ENCODE results near the gene NT5DC3.

DNA sequence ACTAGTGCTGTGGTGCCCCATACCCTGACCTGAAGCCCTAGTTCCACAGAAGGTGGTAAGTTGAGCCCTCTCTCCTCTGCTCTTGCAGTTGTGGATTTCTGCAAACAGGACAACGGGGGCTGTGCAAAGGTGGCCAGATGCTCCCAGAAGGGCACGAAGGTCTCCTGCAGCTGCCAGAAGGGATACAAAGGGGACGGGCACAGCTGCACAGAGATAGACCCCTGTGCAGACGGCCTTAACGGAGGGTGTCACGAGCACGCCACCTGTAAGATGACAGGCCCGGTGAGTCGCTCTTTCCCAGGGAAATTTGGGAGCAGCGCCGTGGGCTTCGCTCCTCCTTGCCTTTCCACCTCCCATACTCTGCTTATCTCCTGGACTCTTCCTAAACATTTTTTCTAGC is 92.2 kb downstream of the NT5DC3 start:
- TF ChIP-seq ISL1 (CRISPR knock-in tag; IDR thresholded peaks at IDR 0.05), result no peak
- no peak for TF ChIP-seq CSDC2 (CRISPR knock-in tag; IDR thresholded peaks at IDR 0.05)
- TF ChIP-seq, protein P1, sequence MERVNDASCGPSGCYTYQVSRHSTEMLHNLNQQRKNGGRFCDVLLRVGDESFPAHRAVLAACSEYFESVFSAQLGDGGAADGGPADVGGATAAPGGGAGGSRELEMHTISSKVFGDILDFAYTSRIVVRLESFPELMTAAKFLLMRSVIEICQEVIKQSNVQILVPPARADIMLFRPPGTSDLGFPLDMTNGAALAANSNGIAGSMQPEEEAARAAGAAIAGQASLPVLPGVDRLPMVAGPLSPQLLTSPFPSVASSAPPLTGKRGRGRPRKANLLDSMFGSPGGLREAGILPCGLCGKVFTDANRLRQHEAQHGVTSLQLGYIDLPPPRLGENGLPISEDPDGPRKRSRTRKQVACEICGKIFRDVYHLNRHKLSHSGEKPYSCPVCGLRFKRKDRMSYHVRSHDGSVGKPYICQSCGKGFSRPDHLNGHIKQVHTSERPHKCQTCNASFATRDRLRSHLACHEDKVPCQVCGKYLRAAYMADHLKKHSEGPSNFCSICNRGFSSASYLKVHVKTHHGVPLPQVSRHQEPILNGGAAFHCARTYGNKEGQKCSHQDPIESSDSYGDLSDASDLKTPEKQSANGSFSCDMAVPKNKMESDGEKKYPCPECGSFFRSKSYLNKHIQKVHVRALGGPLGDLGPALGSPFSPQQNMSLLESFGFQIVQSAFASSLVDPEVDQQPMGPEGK (CRISPR knock-in tag; IDR thresholded peaks at IDR 0.05; ENCODE audit: borderline replicate concordance), result no peak
- TF ChIP-seq ARNTL (CRISPR knock-in tag; IDR thresholded peaks at IDR 0.05; ENCODE audit: borderline replicate concordance, low read depth), result no peak
- TF ChIP-seq PPARA (CRISPR knock-in tag; IDR thresholded peaks at IDR 0.05; ENCODE audit: borderline replicate concordance), result no peak
- TF ChIP-seq, protein P2, sequence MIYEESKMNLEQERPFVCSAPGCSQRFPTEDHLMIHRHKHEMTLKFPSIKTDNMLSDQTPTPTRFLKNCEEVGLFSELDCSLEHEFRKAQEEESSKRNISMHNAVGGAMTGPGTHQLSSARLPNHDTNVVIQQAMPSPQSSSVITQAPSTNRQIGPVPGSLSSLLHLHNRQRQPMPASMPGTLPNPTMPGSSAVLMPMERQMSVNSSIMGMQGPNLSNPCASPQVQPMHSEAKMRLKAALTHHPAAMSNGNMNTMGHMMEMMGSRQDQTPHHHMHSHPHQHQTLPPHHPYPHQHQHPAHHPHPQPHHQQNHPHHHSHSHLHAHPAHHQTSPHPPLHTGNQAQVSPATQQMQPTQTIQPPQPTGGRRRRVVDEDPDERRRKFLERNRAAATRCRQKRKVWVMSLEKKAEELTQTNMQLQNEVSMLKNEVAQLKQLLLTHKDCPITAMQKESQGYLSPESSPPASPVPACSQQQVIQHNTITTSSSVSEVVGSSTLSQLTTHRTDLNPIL (CRISPR knock-in tag; IDR thresholded peaks at IDR 0.05; ENCODE audit: low read depth), result no peak

Measured in SK-N-SH treated with all-trans-retinoic acid at 6 μM for 48 hours (cell line).